Activated T-helper 1 cell treated with Interleukin-2 at 50 U/mL for 16 hours (primary cell): ENCODE results near the gene TYROBP.
"Not testable (repeated sequence)": the region's sequence is repeated elsewhere in the genome, so short reads cannot be mapped to it uniquely, and the experiment has no call there.

Experiments used
- DNase-seq: peaks from one replicate; pipeline ENCODE4 v3.0.0-alpha.2; 2020; ENCODE audit warnings: low read depth

The TYROBP gene

GRCh38 chr19:35899547-35900214 lies 8.4 kb downstream of the TYROBP start:
- peak; percentile 80 for DNase-seq

DNA sequence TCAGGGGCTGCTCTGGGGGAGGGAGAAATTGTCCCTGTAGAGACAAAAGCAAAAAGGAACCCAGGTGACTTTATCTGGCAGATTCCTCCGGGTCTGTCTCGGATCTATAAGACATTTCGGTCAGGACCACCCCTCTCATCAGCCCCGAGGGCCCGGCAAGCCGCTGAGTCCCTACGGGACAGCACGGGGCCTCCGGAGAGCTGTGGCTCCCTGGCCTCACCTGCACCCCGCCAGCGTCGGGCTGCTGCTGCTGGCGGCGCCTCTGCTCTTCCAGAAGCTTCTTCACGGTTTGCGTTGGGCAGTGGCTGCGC lies 9.6 kb downstream of the TYROBP start:
- DNase-seq = no peak

DNA sequence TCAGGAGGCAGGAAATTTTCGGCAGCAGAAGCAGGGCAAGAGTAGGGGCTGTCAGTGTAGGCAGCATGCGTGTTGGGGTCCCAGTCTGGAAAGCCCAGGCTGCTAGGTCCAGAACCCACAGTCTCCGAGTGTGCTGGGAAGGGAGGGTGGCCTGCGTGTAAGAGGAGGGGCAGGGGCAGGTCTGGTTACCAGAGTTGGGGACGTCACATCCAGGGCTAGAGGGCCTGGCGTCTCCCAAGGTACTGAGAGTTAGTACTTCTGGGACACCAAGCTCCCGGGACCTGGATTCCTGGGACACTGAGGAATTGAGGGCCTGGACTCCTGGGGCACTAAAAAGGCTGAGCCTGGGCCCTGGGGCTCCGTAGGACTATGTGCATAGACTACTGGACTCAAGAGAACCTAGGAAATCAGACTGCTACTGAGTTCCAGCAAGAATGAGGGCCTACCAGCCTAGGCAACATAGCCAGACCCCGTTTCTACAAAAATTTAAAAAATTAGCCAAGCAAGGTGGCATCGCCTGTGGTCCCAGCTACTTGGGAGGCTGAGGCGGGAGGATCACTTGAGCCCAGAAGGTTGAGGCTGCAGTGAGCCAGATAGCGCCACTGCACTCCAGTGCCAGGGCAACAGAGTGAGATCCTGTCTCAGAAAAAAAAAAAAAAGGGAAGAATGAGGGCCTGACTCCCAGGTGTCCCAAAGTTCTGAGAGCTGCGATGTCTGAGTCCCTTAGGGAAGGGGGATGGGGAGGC lies 10.2 kb downstream of the TYROBP start:
- DNase-seq = no peak

GRCh38 chr19:35896643-35897040 lies 11.5 kb downstream of the TYROBP start:
- no peak for DNase-seq

- no peak for DNase-seq
Observed at GRCh38 chr19:35895911-35896642, 12.0 kb downstream of the TYROBP start.

DNA sequence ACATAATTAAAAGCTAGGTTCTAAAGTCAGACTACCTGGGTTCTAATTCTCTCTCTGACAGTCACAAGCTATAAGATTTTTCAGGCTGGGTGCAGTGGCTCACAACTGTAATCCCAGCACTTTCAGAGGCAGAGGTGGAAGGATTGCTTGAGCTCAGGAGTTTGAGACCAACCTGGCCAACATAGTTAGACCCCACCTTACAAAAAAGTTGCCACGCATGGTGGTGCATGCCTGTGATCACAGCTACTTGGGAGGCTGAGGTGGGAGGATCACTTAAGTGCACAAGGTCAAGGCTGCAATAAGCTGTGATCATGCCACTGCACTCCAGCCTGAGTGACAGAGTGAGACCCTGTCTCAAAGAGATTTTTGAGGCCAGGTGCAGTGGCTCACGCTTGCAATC lies 13.8 kb downstream of the TYROBP start:
- no peak for DNase-seq

DNA sequence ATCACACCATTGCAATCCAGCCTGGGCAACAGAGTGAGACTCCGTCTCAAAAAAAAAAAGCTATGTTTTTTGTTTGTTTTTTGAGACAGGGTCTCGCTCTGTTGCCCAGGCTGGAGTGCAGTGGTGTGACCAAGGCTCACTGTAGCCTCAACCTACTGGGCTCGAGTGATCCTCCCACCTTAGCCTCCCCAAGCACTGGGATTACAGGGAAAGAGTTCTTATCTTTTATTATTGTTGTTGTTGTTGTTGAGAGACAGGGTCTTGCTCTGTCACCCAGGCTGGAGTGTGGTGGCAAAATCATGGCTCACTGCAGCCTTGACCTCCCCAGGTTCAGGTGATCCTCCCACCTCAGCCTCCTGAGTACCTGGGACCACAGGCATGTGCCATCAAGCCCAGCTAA lies 16.3 kb downstream of the TYROBP start:
- not testable (repeated sequence) for DNase-seq

DNA sequence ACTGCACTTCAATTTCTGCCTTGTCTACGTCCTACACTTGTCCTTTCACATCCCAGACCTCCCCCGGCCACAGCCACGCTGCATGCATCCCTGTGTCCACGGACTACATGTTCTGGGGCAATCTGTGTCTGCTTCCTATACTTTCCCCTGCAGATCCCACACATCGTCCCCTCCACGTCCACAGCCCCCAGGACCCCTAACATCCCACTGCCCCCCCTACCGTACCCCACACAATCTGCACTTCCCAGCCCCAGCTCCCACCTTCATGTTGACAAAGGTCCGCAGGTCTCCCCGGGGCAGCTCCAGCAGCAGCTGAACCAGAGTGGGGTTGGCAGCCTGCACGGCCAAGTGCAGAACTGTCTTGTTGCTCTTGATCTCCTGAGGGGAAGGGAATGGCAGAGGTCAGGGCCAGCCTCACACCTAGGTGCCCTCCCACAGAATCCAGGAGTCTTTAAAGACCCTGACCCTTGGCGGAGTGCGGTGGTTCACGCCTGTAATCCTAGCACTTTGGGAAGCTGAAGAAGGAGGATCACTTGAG lies 17.9 kb downstream of the TYROBP start:
- no peak for DNase-seq

DNA sequence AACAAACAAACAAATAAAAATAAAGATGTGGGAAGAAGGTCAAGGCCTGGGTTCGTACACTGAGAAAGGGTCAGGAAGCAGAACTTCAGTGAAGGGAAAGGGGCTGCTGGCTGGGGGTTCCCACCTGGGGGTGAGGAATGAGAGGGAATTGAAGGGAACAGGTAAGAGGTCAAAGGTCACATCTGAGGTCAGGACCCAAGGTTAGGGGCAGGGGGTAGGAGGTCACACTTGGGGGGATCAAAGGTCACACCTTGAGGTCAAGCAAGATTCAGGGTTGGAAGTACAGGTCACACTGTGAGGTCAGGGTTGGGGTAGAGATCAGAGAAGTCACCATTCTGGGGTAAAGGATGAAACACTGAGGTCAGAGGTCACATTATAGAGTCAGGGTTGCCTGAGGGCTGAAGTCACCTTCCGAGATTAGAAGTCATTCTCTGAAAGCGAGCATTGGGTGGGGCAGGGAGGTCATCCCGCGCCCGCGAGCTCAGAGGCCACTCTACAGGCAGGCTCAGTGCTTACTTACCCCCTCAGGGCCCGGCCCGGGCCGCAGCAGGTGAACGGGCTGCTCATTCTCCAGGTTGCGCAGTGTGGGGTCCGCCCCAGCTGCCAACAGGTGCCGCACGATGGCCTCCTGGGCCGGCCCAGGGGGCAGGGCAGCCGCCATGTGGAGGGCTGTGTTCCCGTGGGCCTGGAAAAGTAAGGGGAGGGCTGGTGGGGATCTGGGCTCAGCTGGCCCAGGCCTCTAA lies 18.6 kb downstream of the TYROBP start:
- no peak for DNase-seq

DNA sequence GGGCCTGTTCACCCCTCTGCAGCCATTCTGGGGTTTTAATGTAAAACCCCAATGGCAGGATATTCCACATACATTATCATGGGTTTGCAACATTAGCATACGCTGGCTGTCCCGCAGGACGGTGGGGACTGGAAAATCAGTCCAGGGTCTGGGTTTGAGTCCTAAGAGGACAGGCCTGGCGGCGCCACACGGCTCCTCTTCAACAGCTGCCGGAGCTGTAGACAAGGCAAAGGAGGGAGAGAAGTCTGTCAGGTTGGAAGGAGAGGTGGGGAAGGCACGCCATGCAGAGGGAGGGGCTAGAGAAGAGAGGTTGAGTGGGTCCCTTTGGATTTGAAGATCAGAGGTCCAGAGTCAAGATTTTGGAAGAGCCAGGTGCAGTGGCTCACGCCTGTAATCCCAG lies 19.7 kb downstream of the TYROBP start:
- DNase-seq = no peak

- DNase-seq = no peak
Observed at GRCh38 chr19:35887197-35887596, 20.9 kb downstream of the TYROBP start.

DNA sequence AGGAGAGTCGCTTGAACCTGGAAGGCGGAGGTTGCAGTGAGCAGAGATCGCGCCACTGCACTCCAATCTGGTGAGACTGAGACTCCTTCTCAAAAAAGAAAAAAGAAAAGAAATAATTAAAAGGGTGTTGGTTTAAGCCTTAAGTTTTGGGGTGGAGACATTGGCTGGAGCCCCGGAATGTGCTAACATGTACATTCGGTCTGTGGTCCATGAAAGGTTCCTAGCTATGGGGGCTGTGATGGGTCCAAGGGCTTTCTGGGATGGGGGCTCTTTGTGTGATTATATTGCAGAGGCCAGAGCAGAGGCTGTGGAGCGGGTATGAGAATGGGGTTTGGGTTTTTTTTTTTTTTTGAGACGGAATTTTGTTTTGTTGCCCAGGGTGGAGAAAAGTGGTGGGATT lies 22.2 kb downstream of the TYROBP start:
- DNase-seq = no peak

- DNase-seq = no peak
Observed at GRCh38 chr19:35885225-35885738, 22.8 kb downstream of the TYROBP start.

DNA sequence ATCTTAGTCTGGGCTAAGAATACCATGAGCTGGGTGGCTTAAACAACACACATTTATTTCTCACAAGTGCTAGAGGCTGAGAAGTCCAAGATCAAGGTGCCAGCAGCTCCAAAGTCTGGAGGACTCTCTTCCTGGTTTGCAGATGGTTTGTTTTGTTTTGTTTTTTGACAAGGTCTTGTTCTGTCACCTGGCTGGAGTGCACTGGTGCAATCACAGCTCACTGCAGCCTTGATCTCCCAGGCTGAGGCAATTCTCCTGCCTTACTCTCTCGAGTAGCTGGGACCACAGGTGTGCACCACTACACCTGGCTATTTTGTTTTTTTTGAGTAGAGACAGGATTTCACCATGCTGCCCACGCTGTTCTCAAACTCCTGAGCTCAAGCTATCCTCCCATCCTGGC lies 24.2 kb downstream of the TYROBP start:
- no peak for DNase-seq

GRCh38 chr19:35882114-35882832 lies 25.8 kb downstream of the TYROBP start:
- no peak for DNase-seq

DNA sequence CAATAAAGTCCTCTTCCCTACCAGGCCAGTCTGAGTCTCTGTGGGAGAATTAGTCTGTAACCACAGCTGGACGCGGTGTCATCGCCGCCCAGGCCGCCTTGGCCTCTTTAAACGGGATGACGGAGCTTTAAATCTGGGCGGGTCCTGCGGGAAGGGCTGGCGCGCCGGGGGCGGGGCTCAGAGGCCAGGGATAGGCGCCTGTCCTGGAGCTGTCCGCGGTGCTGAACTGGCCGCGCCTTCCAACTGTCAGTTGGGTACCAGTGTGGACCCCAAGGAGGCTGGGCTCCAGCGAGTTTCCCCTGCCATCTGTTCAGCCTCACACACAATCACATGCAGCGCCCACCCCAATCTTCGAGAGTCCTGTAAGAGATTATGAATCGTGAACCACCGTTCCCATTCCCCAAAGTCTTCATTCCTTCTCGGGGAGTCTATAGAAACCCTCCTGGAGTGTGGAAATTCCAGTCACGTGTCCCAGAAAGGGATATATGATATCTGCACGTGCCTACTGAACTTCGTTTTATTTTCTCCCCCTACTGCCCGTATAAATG lies 28.3 kb downstream of the TYROBP start:
- peak; percentile 52 for DNase-seq

GRCh38 chr19:35879068-35879467 lies 29.0 kb downstream of the TYROBP start:
- no peak for DNase-seq

- DNase-seq = no peak
Observed at GRCh38 chr19:35874392-35874930, 33.6 kb downstream of the TYROBP start.

GRCh38 chr19:35872180-35872579 lies 35.9 kb downstream of the TYROBP start:
- DNase-seq = no peak

- no peak for DNase-seq
Observed at GRCh38 chr19:35871611-35872010, 36.5 kb downstream of the TYROBP start.

GRCh38 chr19:35870798-35871197 lies 37.3 kb downstream of the TYROBP start:
- DNase-seq = no peak
